WTC11 (cell line): ENCODE data around the gene KCNE4.

Source experiments
- CBFB ChIP-seq: sonication (generic); formaldehyde crosslinking; IDR thresholded peaks from 2 replicates; pipeline ENCODE4 v1.8.1; 2022; ENCODE audit warnings: mild to moderate bottlenecking, low read depth, missing genetic modification reagents
- CREB1 ChIP-seq: sonication (generic); formaldehyde crosslinking; IDR thresholded peaks from 2 replicates; pipeline ENCODE4 v1.8.0; 2023; ENCODE audit warnings: mild to moderate bottlenecking, missing genetic modification reagents
- CTCF ChIP-seq: fragments of 200-600 bp; IDR thresholded peaks from 2 replicates; pipeline ENCODE4 v1.8.0; 2022; ENCODE audit warnings: antibody characterized with exemption
- FOXP1 ChIP-seq: sonication (generic); formaldehyde crosslinking; IDR thresholded peaks from 2 replicates; pipeline ENCODE4 v1.8.0; 2022; ENCODE audit warnings: missing genetic modification reagents, mild to moderate bottlenecking, moderate library complexity, borderline replicate concordance
- IRF2 ChIP-seq: sonication (generic); formaldehyde crosslinking; IDR thresholded peaks from 2 replicates; pipeline ENCODE4 v1.8.0; 2022; ENCODE audit warnings: low read depth, missing genetic modification reagents, borderline replicate concordance
- JUN ChIP-seq: sonication (generic); formaldehyde crosslinking; IDR thresholded peaks from 2 replicates; pipeline ENCODE4 v1.8.0; 2023; ENCODE audit warnings: mild to moderate bottlenecking, missing genetic modification reagents
- KAT7 ChIP-seq: sonication (generic); formaldehyde crosslinking; IDR thresholded peaks from 2 replicates; pipeline ENCODE4 v1.8.1; 2023; ENCODE audit warnings: missing genetic modification reagents, mild to moderate bottlenecking, borderline replicate concordance
- NR1H2 ChIP-seq: sonication (generic); formaldehyde crosslinking; IDR thresholded peaks from 2 replicates; pipeline ENCODE4 v1.9.0; 2021; ENCODE audit warnings: mild to moderate bottlenecking, moderate library complexity, missing genetic modification reagents
- SP1 ChIP-seq: sonication (generic); formaldehyde crosslinking; conservative IDR thresholded peaks from 2 replicates; pipeline ENCODE4 v1.8.1; 2022; ENCODE audit warnings: missing genetic modification reagents
- ZNF121 ChIP-seq: sonication (generic); formaldehyde crosslinking; IDR thresholded peaks from 2 replicates; pipeline ENCODE4 v1.8.0; 2023; ENCODE audit warnings: missing genetic modification reagents
- TF ChIP-seq, protein P1 (sequence below): sonication (generic); formaldehyde crosslinking; IDR thresholded peaks from 2 replicates; pipeline ENCODE4 v1.8.1; 2022; ENCODE audit warnings: low read depth, mild to moderate bottlenecking, moderate library complexity, missing genetic modification reagents, borderline replicate concordance
- TF ChIP-seq, protein P2 (sequence below): sonication (generic); formaldehyde crosslinking; IDR thresholded peaks from 2 replicates; pipeline ENCODE4 v1.8.1; 2022; ENCODE audit warnings: mild to moderate bottlenecking, moderate library complexity, missing genetic modification reagents

DNA sequence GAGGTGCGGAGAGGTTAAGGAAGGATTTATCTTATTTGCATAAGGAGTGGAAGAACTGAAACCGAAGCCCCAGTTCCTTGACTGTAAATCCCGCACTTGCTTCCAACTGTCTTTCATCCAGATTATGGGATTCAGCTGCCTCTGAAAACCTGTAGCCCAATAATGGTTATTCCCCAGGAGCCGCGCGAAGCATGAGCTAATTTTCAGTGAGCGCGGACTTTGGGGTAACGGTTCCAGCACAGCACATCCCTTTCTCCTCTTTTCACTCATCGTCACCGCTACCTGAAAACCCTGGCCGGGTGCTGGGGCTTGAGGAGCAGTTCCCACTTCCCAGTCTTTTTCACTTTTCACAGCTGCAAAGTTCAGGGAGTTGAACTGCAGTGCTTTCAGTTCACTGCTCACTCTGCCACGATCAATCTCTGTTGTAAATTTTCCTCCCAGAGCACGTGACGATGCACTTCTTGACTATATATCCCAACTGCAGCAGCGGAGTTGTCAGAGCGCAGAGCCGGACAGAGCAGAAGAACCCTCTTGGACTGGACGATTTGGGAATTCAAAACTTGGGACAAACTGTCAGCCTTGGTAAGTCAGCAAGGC, at the start of gene KCNE4:
- TF ChIP-seq CREB1 (CRISPR knock-in tag) (no peak), CTCF (no peak), CBFB (CRISPR knock-in tag) (no peak), NR1H2 (CRISPR knock-in tag) (no peak), SP1 (CRISPR knock-in tag) (no peak), JUN (CRISPR knock-in tag) (no peak), ZNF121 (CRISPR knock-in tag) (no peak), KAT7 (CRISPR knock-in tag) (no peak), FOXP1 (no peak), IRF2 (no peak)
- TF ChIP-seq, protein P1, sequence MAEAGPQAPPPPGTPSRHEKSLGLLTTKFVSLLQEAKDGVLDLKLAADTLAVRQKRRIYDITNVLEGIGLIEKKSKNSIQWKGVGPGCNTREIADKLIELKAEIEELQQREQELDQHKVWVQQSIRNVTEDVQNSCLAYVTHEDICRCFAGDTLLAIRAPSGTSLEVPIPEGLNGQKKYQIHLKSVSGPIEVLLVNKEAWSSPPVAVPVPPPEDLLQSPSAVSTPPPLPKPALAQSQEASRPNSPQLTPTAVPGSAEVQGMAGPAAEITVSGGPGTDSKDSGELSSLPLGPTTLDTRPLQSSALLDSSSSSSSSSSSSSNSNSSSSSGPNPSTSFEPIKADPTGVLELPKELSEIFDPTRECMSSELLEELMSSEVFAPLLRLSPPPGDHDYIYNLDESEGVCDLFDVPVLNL (CRISPR knock-in tag) = no peak
- TF ChIP-seq, protein P2, sequence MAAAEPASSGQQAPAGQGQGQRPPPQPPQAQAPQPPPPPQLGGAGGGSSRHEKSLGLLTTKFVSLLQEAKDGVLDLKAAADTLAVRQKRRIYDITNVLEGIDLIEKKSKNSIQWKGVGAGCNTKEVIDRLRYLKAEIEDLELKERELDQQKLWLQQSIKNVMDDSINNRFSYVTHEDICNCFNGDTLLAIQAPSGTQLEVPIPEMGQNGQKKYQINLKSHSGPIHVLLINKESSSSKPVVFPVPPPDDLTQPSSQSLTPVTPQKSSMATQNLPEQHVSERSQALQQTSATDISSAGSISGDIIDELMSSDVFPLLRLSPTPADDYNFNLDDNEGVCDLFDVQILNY (CRISPR knock-in tag) = no peak
